Type B pancreatic cell (in vitro differentiated cells): ENCODE data around the gene TECPR2. TPM values are rescaled to one million over a fixed set of nuclear protein-coding genes. Genes with fewer than 3 reads are reported as not detected.

Experiments
- DNase-seq: peaks from one replicate; pipeline ENCODE4 v3.0.0; 2021; ENCODE audit warnings: mixed read lengths; ENCODE audit not compliant: unreplicated experiment; ENCODE audit errors: extremely low spot score
- H3K27ac Mint-ChIP-seq: 2 replicates; pipeline ENCODE4 v1.8.0; 2021; ENCODE audit warnings: mild to moderate bottlenecking, mixed read lengths
- H3K27me3 Mint-ChIP-seq: 2 replicates; pipeline ENCODE4 v1.8.0; 2021; ENCODE audit warnings: mixed read lengths
- H3K36me3 Mint-ChIP-seq: 2 replicates; pipeline ENCODE4 v1.8.0; 2021; ENCODE audit warnings: mixed read lengths
- H3K4me1 Mint-ChIP-seq: one replicate; pipeline ENCODE4 v1.8.0; 2021; ENCODE audit warnings: mixed read lengths; ENCODE audit not compliant: unreplicated experiment
- H3K4me3 Mint-ChIP-seq: 2 replicates; pipeline ENCODE4 v1.8.0; 2021; ENCODE audit warnings: mild to moderate bottlenecking, mixed read lengths
- H3K9me3 Mint-ChIP-seq: 2 replicates; pipeline ENCODE4 v1.8.0; 2021; ENCODE audit warnings: mixed read lengths
- total RNA-seq: library from RNA; stranded (reverse); gene quantifications from 2 replicates; pipeline ENCODE4 v1.2.1, GENCODE V29; 2021; ENCODE audit warnings: low replicate concordance
- TF ChIP-seq, protein P1 (sequence below): fragments of 200-600 bp; sonication (generic); conservative IDR thresholded peaks from 2 replicates; pipeline ENCODE4 v1.5.0; 2021; ENCODE audit warnings: antibody characterized with exemption, mild to moderate bottlenecking

The TECPR2 gene
- total RNA-seq, 1 donor from 2014 or later: 25.5 TPM

DNA sequence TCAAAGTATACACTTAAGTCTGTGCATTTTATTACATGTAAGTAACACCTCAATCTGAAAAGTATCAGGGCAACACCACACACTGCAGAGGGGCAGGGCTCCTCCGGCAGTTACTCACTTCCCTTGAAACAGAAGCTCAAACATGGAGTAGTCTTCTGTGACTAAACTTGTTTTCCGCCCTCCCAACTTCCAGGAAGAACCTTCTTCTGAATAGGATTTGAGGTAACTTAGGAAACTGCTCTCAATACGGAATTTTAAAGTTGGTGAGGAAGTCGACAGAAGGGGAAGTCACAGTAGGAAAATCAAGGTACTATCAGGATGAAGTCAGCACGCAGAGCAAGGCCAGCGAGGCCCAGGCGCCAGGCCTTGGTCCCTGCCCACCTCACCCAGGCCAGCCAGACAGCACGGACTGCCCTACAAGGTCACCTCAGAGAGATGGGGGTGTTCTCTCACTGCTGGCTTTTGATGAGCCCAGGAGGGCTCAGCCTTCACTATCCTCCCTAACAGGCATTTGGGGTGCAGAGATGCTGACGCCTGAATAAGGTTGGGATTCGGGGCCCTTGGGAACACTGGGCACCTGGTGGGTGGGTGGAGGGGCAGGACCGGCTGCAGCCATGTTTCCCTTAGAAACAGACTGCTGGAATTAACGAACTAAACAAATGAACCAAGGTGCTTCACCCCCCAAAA, 141.0 kb downstream of the TECPR2 start:
- H3K4me1 Mint-ChIP-seq: peaks cover 10% of the 10 kb centered on the region
- H3K36me3 Mint-ChIP-seq: peaks cover 4% of the 10 kb centered on the region
- no peaks in the 10 kb centered on the region for H3K9me3 Mint-ChIP-seq
- DNase-seq: no peak
- H3K27me3 Mint-ChIP-seq: no peaks in the 10 kb centered on the region
- TF ChIP-seq, protein P1, sequence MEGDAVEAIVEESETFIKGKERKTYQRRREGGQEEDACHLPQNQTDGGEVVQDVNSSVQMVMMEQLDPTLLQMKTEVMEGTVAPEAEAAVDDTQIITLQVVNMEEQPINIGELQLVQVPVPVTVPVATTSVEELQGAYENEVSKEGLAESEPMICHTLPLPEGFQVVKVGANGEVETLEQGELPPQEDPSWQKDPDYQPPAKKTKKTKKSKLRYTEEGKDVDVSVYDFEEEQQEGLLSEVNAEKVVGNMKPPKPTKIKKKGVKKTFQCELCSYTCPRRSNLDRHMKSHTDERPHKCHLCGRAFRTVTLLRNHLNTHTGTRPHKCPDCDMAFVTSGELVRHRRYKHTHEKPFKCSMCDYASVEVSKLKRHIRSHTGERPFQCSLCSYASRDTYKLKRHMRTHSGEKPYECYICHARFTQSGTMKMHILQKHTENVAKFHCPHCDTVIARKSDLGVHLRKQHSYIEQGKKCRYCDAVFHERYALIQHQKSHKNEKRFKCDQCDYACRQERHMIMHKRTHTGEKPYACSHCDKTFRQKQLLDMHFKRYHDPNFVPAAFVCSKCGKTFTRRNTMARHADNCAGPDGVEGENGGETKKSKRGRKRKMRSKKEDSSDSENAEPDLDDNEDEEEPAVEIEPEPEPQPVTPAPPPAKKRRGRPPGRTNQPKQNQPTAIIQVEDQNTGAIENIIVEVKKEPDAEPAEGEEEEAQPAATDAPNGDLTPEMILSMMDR: no peak
- H3K4me3 Mint-ChIP-seq: no peak overlapping the region
- H3K27ac Mint-ChIP-seq: peak overlapping the region; percentile 46

DNA sequence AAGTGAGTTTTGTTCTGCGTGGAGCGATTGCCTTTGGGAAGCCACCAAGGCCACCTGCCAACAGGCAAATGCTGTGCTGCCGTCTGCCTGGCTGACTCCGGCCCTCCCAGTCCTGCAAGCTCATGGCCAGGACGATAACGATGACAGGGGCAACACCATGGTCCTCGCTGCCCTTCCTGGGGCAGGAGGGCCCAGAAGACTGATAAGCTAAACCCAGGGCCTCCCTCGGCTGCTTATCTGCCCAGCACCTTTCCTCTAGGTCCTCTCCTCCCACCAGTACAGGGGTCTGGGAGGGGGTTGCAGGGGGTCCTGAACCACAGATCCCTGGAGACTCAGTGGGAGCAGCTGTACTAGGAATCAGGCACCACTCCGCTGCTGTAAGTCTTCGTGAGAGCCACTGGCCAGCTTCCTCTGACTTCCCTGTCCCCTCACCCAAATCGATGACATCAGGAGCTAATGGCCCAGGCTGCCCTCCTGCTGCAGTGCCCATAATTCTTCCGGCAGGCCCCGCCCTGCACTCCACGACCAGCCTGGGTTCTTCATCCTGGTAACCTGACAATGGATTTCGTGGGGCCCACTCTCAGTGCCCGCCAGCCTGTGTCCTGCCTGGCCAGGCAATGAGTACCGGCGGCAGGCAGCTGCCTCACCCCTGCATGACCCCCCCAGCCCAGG, 141.7 kb downstream of the TECPR2 start:
- H3K9me3 Mint-ChIP-seq: no peaks in the 10 kb centered on the region
- H3K4me3 Mint-ChIP-seq: no peak overlapping the region
- no peak for DNase-seq
- H3K27me3 Mint-ChIP-seq: no peaks in the 10 kb centered on the region
- H3K4me1 Mint-ChIP-seq: peaks cover 11% of the 10 kb centered on the region
- TF ChIP-seq, protein P1: no peak
- no peak overlapping the region for H3K27ac Mint-ChIP-seq
- H3K36me3 Mint-ChIP-seq: peaks cover 4% of the 10 kb centered on the region

DNA sequence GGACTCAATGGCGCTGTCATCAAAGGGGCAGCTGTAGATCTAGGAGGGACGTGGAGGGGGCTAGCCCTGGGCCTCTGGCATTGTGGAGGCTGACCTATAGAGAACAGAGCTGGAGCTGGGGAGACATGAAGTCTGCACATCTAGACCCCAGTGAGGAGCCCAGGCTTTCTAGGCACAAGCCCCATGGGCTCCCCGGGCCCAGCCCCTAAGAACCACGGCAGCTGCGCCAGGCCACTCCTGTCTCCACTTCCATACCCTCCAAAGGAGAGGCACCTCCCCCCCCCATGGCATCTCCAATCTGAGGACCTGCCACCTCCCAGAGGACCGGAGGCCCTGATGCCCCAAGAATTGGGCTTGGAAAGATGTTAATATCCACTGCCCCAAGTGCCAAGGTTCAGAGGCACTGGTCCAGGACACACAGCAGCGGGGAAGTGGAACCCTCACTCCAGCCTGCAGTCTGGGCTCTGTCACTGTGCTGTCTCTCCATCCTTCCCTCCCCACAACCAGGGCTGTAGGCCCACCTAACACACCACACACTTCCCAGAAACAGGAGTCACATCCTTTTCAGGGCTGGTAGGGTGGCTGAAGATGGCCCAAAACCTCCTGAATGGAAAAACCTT, 142.4 kb downstream of the TECPR2 start:
- no peaks in the 10 kb centered on the region for H3K27me3 Mint-ChIP-seq
- no peak overlapping the region for H3K4me3 Mint-ChIP-seq
- H3K36me3 Mint-ChIP-seq: peaks cover 4% of the 10 kb centered on the region
- no peak overlapping the region for H3K27ac Mint-ChIP-seq
- no peak for DNase-seq
- peaks cover 11% of the 10 kb centered on the region for H3K4me1 Mint-ChIP-seq
- no peaks in the 10 kb centered on the region for H3K9me3 Mint-ChIP-seq
- TF ChIP-seq, protein P1: no peak

DNA sequence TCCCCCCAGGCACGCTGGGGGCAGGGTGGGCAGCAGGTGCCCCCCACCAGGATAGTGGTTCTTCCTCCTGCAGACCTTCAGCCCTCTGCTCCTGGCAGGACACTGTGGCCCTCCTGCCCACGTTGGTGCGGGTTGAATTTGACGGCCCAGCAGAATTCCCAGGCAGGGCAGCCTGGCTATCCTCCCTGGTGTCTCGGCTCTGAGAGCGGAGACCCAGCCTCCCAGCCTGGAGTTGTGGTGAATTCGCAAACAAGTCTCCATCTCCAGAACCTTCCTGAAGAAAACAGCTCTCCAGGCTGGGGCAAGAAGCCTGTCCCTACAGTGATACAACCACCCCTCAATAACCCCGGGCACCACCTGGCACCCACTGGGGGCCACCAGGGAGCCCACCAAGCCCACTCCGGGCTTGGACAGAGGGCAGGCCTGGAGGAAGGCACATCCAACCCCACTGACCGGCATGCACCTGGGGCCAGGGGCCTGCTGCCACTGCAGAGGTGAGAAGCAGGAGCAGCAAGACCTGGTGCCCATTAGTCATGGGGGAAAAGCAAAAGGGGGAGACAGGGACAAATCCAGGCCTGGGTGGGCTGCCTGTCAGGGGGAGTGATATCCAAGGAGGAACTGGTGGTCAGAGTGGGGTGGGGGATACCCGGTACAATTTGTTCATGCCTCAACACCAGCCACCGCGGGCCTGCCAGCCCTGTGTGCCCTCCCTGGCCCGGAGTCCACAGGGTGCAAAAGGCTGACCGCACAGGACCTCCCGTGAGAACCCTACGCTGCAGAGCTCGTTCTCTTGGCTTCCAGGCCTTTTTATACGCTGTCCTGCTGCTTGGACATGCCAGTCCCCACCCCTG, 143.3 kb downstream of the TECPR2 start:
- H3K4me1 Mint-ChIP-seq: peaks cover 15% of the 10 kb centered on the region
- H3K9me3 Mint-ChIP-seq: no peaks in the 10 kb centered on the region
- no peaks in the 10 kb centered on the region for H3K27me3 Mint-ChIP-seq
- no peak overlapping the region for H3K27ac Mint-ChIP-seq
- no peak for DNase-seq
- no peak overlapping the region for H3K4me3 Mint-ChIP-seq
- H3K36me3 Mint-ChIP-seq: peaks cover 4% of the 10 kb centered on the region
- TF ChIP-seq, protein P1: no peak

DNA sequence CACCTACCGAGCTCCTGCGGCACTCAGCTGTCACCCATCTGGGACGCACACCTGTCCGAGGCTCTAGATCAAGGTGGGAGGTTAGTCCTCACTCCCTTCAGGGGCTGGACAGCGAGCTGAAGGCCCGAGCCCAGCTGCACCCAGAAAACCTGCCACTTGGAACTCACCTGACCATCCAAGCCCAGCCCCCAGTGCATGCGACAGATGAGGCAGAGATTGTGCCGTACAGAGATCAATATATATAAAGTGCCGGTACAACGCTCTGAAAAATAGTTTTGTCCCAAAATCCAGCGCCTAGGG, 143.8 kb downstream of the TECPR2 start:
- Mint-ChIP-seq H3K36me3 (peaks cover 4% of the 10 kb centered on the region), H3K27me3 (no peaks in the 10 kb centered on the region), H3K27ac (no peak overlapping the region), H3K4me1 (peaks cover 18% of the 10 kb centered on the region), H3K4me3 (no peak overlapping the region), H3K9me3 (no peaks in the 10 kb centered on the region)
- TF ChIP-seq, protein P1: no peak
- no peak for DNase-seq
